HCT116 (cell line): ENCODE measurements around the gene PIGW. TPM values are rescaled to one million over a fixed set of nuclear protein-coding genes. Genes with fewer than 3 reads are reported as not detected.

Source experiments
- ATAC-seq: fragments of 200-7000 bp; cut with Tn5 transposase; 2 replicates; pipeline ENCODE4 v1.9.1; 2020; ENCODE audit warnings: mild to moderate bottlenecking, moderate library complexity
- BruUV-seq: library from RNA; stranded (reverse); fragments of 400-500 nt; replicated peaks from 2 replicates; lab custom pipeline; 2021; lab: Mats Ljungman, UMichigan
- CTCF ChIA-PET: fragments of 300-600 bp; sonication (Branson Sonifier 250); formaldehyde crosslinking; loops from one replicate; lab custom pipeline; 2021; ENCODE audit warnings: antibody characterized with exemption; lab: Charles Lee
- POLR2A ChIA-PET: fragments of 300-600, 350-600 bp; sonication (Branson Sonifier 250); formaldehyde crosslinking; loops from one replicate; lab custom pipeline; 2021; ENCODE audit warnings: antibody characterized with exemption; lab: Charles Lee
- RAD21 ChIA-PET, 2 experiments: fragments of 300-600 bp; sonication (Branson Sonifier 250); formaldehyde crosslinking; loops; one replicate each; lab custom pipeline; 2023; ENCODE audit warnings: low total read pairs in 2 of 2; ENCODE audit not compliant: uncharacterized antibody in 2 of 2, unreplicated experiment in 2 of 2, low non-redundant PET in 1 of 2; lab: Charles Lee
- DNase-seq: peaks from one replicate; pipeline ENCODE4 v3.0.0-alpha.2; 2010; ENCODE audit warnings: low read depth, low spot score
- H2AFZ ChIP-seq: fragments of 200-600 bp; shearing (Covaris generic), sonication (generic); 2 replicates; pipeline ENCODE4 v1.6.1; 2017; ENCODE audit warnings: low read depth, mixed run types, mixed read lengths, antibody characterized with exemption, low read length; ENCODE audit not compliant: poor library complexity, severe bottlenecking
- H3K27ac ChIP-seq: 2 replicates; pipeline ENCODE4 v1.5.1; 2012; ENCODE audit warnings: low read depth, low read length
- H3K27me3 ChIP-seq: fragments of 200-600 bp; sonication (generic); 2 replicates; pipeline ENCODE4 v1.6.1; 2016; ENCODE audit warnings: mixed run types, low read length, mixed read lengths; ENCODE audit not compliant: insufficient read depth
- H3K36me3 ChIP-seq, 2 experiments: fragments of 200-500 bp in 1 of 2; fragments of 200-600 bp in 1 of 2; sonication (Bioruptor generic) in 1 of 2; sonication (generic) in 1 of 2; 2 replicates each; pipeline versions ENCODE4 v1.5.1 to v1.6.1; 2014 to 2016; ENCODE audit warnings: low read length in 2 of 2, inconsistent platforms in 1 of 2, mixed read lengths in 1 of 2, mixed run types in 1 of 2; ENCODE audit not compliant: insufficient read depth in 2 of 2, control insufficient read depth in 1 of 2
- H3K4me1 ChIP-seq, 2 experiments: fragments of 200-600 bp in 1 of 2; sonication (generic) in 1 of 2; 2 replicates each; pipeline versions ENCODE4 v1.5.1 to v1.6.1; 2012 to 2017; ENCODE audit warnings: low read length in 2 of 2, inconsistent platforms in 1 of 2, mild to moderate bottlenecking in 1 of 2, mixed read lengths in 1 of 2, mixed run types in 1 of 2, moderate library complexity in 1 of 2; ENCODE audit not compliant: insufficient read depth in 2 of 2, control insufficient read depth in 1 of 2
- H3K4me2 ChIP-seq: fragments of 200-600 bp; sonication (generic); 2 replicates; pipeline ENCODE4 v1.6.1; 2017; ENCODE audit warnings: mixed run types, low read length, mixed read lengths
- H3K4me3 ChIP-seq, 2 experiments: fragments of 200-600 bp in 1 of 2; sonication (generic) in 1 of 2; replicated peaks in 1 of 2; 2 replicates each; pipeline ENCODE4 v1.5.1; 2011 to 2016; ENCODE audit warnings: low read length in 2 of 2, control low read depth in 1 of 2, low read depth in 1 of 2, mild to moderate bottlenecking in 1 of 2, mixed read lengths in 1 of 2, mixed run types in 1 of 2
- H3K79me2 ChIP-seq: fragments of 200-600 bp; sonication (generic); 2 replicates; pipeline ENCODE4 v1.6.1; 2017; ENCODE audit warnings: mild to moderate bottlenecking, mixed run types, low read length, moderate library complexity, mixed read lengths; ENCODE audit not compliant: insufficient read depth
- H3K9ac ChIP-seq: fragments of 200-600 bp; sonication (generic); 2 replicates; pipeline ENCODE4 v1.6.1; 2016; ENCODE audit warnings: low read length, mixed read lengths
- H3K9me2 ChIP-seq: fragments of 200-600 bp; sonication (generic), shearing (Covaris generic); 2 replicates; pipeline ENCODE4 v1.6.1; 2017; ENCODE audit warnings: mixed run types, mild to moderate bottlenecking, moderate library complexity; ENCODE audit not compliant: insufficient read depth
- H3K9me3 ChIP-seq, 2 experiments: fragments of 200-500 bp in 1 of 2; fragments of 200-600 bp in 1 of 2; sonication (Bioruptor generic) in 1 of 2; sonication (generic) in 1 of 2; 2 replicates each; pipeline ENCODE4 v1.6.1; 2014 to 2017; ENCODE audit warnings: low read length in 2 of 2, mixed read lengths in 2 of 2, inconsistent platforms in 1 of 2, low read depth in 1 of 2, mild to moderate bottlenecking in 1 of 2, mixed run types in 1 of 2, moderate library complexity in 1 of 2; ENCODE audit not compliant: control insufficient read depth in 1 of 2, insufficient read depth in 1 of 2
- H4K20me1 ChIP-seq: fragments of 200-600 bp; sonication (generic), shearing (Covaris generic); 2 replicates; pipeline ENCODE4 v1.6.1; 2017; ENCODE audit warnings: mixed run types, mild to moderate bottlenecking, moderate library complexity; ENCODE audit not compliant: insufficient read depth
- EGR1 ChIP-seq: IDR thresholded peaks from 2 replicates; pipeline ENCODE4 v1.6.1; 2012; ENCODE audit warnings: low read depth
- ELF1 ChIP-seq: IDR thresholded peaks from 2 replicates; pipeline ENCODE4 v1.6.1; 2012; ENCODE audit warnings: low read depth, borderline replicate concordance
- EZH2 ChIP-seq: fragments of 200-600 bp; sonication (generic); IDR thresholded peaks from 2 replicates; pipeline ENCODE4 v1.6.1; 2017; ENCODE audit warnings: antibody characterized with exemption, mixed run types
- EZH2phosphoT487 ChIP-seq: fragments of 200-600 bp; IDR thresholded peaks from 2 replicates; pipeline ENCODE4 v1.6.1; 2018; ENCODE audit warnings: antibody characterized with exemption, borderline replicate concordance
- JUND ChIP-seq: IDR thresholded peaks from 2 replicates; pipeline ENCODE4 v1.6.1; 2012
- POLR2A ChIP-seq: IDR thresholded peaks from 2 replicates; pipeline ENCODE4 v1.7.0; 2011; ENCODE audit warnings: borderline replicate concordance; ENCODE audit not compliant: insufficient read depth, insufficient read length; ENCODE audit errors: extremely low read depth
- SRF ChIP-seq: IDR thresholded peaks from 2 replicates; pipeline ENCODE4 v1.6.1; 2012; ENCODE audit warnings: low read depth
- YY1 ChIP-seq: IDR thresholded peaks from 2 replicates; pipeline ENCODE4 v1.6.1; 2011; ENCODE audit warnings: low read length, low read depth, moderate library complexity, mild to moderate bottlenecking; ENCODE audit not compliant: insufficient replicate concordance; ENCODE audit errors: extremely low read depth
- ZBTB33 ChIP-seq: IDR thresholded peaks from 2 replicates; pipeline ENCODE4 v1.6.1; 2011; ENCODE audit warnings: mild to moderate bottlenecking, low read length, moderate library complexity; ENCODE audit not compliant: insufficient replicate concordance; ENCODE audit errors: extremely low read depth
- ZNF274 ChIP-seq: fragments of 200-500 bp; sonication (Bioruptor generic); IDR thresholded peaks from 2 replicates; pipeline ENCODE4 v1.6.1; 2014; ENCODE audit warnings: mild to moderate bottlenecking, low read depth, low read length, inconsistent platforms
- intact Hi-C: fragments of 100-400 bp; cut with micrococcal nuclease; formaldehyde crosslinking; loops from 2 replicates; pipeline ENCODE4 v1.10.0; 2022
- total RNA-seq: library from RNA; stranded (reverse); gene quantifications from one replicate; pipeline ENCODE4 v1.2.1, GENCODE V29; 2021; ENCODE audit not compliant: unreplicated experiment

Gene PIGW
- total RNA-seq, 1 experiment from 2014 or later = 16.4 TPM

DNA sequence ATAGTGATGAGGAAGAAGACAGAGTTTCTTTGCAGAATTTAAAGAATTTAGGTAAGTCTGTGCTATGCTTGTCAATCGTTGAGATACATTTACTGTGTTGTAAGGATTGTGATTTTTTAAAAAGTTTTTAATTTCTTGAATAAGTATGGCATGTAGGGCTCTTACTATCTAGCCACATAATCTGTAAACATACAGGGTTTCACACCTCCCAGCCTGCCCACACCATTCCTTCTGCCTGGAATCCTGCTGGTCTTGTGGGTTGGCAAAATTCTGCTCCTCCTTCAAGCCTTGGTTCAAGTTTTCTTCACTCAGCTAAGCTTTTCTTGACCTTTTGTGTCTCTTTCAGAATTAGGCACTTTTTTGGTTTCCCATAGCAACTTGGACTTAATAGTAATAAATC is 40.8 kb upstream of the PIGW start:
- no TSS peak for BruUV-seq
- Histone ChIP-seq H3K36me3 (peaks cover 40 to 43% of the 10 kb centered on the region in 2 experiments), H3K4me3 (no peak overlapping the region), H3K9me2 (no peaks in the 10 kb centered on the region), H3K79me2 (peaks cover 29% of the 10 kb centered on the region), H3K9me3 (no peaks in the 10 kb centered on the region; a peak in 1 of 4 replicates), H3K4me2 (no peak overlapping the region), H2AFZ (no peak overlapping the region), H3K27me3 (no peaks in the 10 kb centered on the region), H3K27ac (no peak overlapping the region), H3K4me1 (no peaks in the 10 kb centered on the region), H4K20me1 (0 out of 2 replicates have a peak, but pooled peaks cover 5% of the 10 kb centered on the region), H3K9ac (no peak overlapping the region)
- ChIA-PET RAD21 (no interaction called here), POLR2A (interaction anchor here (1.5 kb wide), 1 partner anchor 41 kb away, joined by 3 read pairs; the partner anchor contains the start of genes MYO19 and PIGW), CTCF (no interaction called here)
- TF ChIP-seq POLR2A (no peak), EZH2phosphoT487 (no peak), YY1 (no peak), ZNF274 (no peak), SRF (no peak), JUND (no peak), EZH2 (no peak), ZBTB33 (no peak), ELF1 (no peak), EGR1 (no peak)
- intact Hi-C loops = no loop called here
- no peak for DNase-seq
- ATAC-seq = no peak
